GM18858 (cell line): ENCODE data around the gene NKX1-1.
"Not testable (repeated sequence)": the region's sequence is repeated elsewhere in the genome, so short reads cannot be mapped to it uniquely, and the experiment has no call there.

Experiments
- ATAC-seq: cut with Tn5 transposase; IDR thresholded peaks from one replicate; pipeline ENCODE4 v1.9.1; 2021; ENCODE audit not compliant: unreplicated experiment

Gene NKX1-1

GRCh38 chr4:1405636-1406393 lies 427 bp downstream of the NKX1-1 start:
- ATAC-seq: no peak

DNA sequence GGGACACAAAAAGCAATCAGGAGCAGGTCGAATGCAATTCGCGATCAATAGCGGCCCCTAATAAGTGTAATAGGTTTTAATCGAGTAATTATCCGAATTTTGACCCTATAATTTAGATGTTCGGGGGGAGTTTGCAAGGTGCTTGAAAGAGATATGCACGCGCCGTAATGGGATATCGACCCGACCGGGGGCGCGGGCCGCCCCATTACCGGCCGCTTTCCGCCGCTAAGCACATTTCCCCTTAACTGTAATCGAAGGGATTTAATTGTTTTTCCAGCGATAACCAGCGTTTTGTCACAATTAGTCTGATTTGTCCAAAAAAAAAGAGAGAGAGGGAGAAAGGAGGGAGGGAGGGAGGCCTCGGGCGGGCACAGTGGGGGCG lies 997 bp downstream of the NKX1-1 start:
- no peak for ATAC-seq

DNA sequence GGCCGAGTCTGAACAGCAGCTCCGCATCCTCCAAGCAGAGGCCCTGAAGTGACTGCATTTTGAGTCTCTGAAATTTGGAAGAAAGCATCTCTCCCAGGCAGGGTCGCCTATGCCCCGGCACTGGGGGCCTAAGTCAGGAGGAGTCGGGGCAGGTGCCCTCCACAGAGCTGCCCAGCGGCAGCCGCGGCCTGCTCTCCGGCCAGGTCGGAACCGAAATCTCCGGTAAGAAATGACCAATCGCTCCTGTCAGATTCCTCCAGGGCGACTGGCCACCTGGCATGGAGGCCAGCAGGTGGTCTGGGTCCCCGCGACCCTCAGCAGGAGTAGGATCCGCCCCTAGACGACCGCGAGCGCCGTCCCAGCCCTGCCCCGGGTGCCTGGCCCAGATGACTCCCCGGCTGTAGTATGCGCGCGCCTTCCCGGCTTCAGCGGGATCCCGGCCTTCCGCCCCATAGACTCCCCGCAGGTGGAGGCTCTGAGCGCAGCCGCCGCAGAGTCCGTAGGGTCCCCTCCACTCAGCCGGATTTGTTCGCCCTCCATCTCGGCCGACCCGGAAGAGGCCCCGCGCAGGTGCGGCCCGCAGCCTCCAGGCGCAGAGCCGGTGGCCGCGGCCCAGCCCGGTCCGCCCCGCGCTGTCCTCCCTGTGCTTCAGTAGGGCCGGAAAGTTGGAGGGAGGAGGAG lies 1.5 kb downstream of the NKX1-1 start:
- no peak for ATAC-seq

DNA sequence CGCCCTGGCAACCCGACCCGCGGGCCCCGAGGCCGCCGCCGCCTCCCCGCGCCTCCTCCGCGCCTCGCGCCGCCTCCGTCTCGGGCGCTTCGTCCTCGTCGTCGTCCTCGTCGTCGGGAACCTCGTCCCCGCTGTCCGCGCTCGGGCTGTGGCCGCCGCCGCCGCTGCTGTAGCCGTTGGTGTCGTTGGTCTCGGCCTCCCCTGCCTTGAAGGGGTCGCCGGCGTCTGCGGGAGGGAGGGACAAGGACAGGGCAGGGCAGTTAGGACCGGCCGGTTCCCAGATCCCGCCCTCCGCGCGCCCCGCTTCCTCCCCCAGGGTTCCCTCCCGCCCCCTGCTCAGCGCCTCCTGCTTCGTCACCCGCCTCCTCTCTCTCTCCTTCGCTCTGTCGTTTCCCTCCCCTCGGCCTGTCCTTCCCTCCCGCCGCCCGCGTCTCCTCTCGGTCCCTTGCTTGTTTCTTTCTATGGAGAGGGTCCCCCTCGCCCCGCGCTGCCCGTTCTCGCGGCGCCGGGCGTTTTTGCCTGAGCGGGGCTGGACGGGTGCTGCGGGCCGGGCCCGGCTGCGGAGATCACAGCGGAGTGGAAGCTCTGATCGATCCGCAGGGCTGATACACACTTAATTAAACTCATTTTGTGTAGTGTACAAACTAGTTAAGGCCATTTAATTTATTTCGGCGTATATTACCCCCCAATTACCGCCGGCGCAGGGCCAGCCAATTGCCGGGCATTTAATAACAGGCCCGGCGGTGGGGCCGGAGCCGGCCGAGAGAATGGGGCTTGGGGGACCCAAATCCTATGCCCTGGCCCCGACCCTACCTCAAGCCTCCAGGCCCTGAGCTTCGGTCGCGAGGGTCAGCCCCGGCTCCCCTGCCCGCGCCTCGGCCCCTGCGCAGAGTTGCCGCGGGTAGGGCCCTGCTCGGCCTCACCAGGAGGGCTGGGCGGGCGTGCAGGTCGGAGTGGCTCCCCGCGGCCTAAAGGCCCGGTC lies 2.4 kb downstream of the NKX1-1 start:
- no peak for ATAC-seq

- no peak for ATAC-seq
These were observed 3.1 kb downstream of the NKX1-1 start for GRCh38 chr4:1403177-1403583.

DNA sequence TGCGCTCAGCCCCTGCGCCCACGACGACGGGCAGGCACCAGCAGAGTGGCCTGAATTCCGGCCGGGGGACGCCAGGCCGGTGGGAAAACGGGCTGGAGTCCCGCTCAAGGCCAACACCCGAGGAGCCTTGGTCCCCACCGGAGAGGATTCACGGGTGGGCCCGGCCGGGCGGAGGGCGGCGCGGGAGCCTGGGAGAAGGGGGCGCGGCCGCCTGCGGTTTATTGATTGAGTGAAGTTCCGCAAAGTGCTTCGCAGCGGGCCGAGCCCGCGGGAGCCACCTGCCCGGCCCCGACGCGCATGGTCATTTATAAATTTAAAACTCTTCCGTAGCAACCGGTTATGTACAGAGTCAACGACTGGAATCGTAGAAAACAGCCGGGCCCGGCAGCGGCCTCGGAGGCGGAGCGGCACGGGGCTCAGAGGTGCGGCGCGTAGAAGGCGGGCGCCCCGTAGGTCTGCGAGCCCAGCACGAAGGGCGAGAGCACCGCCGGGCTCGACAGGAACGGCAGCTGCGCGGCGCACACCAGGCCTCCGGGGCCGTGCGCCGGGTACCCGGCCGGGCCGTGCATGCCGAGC lies 3.6 kb downstream of the NKX1-1 start:
- no peak for ATAC-seq

- ATAC-seq: no peak
These were observed 4.2 kb downstream of the NKX1-1 start for GRCh38 chr4:1402021-1402515.

DNA sequence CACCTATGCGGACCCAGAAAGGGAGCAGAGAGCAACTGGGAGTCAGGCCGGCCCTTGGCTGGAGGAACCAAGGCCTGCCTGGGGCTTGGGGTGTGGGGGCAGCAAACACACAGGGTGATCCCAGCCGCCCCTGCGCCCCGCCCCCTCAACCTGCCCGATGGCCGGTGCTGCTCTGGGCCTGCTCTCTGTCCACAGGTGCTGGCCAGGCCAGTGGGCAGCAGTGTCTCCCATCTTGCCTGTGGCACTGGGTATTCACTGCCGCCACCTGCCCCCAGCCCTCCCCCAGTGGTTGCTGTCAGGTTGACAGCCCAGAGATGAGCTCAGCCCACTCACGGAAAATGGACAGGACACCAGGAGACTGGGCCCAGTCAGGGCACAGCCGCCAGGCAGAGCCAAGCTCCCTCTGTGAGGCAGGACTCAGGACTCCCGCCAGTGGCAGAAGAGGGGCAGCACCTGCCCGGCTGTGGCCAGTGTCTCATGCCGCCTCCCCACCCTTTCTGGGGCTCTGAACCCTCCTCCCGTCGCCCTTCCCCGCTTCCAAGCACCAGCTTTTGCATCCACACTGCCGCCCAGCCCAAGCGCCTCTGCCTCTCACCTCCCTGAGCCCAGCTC lies 4.7 kb downstream of the NKX1-1 start:
- no peak for ATAC-seq

GRCh38 chr4:1400831-1401408 lies 5.3 kb downstream of the NKX1-1 start:
- ATAC-seq: no peak

DNA sequence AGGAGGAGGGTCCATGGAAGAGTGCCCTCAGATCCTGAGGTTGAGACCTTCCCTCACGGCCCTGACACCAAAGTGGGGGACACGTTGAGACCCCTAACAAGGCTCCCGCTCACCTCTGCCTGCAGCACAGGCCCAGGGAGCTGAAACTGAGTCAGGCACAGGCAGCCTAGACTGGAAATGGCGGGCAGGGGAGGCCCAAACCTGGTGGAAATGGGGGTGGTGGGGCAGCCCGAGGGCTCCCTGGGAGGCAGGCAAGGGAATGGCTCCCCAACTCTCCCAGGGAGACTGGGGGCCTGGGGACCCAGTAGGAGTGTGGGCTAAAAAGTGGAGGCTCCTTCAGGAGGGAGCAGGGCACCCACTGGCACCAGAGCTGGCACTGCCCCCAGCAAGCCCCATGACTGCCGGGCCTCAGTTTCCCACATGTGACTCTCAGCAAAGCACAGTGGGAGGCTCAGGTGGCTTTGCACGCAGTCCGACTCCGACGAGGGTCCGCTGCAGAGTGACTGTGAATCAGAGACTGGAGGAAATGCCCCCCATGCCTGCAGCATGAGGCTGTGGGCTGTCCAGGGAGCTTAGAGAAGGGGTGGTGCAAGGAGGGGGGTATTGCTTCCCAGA lies 5.9 kb downstream of the NKX1-1 start:
- ATAC-seq: no peak

DNA sequence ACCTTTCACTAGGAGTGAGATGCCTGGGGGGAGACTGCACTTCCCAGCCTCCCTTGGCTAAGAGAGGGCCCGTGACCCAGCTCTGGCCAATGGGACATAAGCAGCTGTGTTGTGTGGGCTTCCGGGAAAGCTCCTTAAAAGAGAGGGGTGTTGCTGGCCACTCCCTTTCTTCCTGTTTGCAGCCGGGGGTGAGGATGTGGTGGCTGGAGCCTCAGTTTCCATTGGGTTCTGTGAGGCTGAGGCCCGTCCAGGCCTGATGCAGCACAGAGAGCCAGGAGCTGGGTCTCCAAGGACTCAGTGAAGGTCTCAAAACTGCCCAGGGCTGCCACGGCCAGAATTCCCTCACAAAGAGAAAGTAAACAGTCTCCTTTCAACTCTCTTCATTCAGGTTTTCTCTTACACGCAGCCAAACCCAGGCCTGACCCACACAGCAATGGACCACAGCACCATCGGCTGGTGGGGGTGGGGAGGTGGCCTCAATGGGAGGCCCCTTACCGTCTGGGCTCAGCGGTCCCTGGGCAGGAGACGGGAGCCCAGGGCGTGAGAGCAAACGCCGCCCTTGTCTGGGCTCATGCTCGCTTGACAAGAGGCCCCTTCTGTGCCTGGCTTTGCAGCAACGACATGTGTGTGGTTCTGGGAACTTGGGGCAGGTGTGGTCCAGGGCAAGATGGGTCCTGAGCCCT lies 6.6 kb downstream of the NKX1-1 start:
- no peak for ATAC-seq

DNA sequence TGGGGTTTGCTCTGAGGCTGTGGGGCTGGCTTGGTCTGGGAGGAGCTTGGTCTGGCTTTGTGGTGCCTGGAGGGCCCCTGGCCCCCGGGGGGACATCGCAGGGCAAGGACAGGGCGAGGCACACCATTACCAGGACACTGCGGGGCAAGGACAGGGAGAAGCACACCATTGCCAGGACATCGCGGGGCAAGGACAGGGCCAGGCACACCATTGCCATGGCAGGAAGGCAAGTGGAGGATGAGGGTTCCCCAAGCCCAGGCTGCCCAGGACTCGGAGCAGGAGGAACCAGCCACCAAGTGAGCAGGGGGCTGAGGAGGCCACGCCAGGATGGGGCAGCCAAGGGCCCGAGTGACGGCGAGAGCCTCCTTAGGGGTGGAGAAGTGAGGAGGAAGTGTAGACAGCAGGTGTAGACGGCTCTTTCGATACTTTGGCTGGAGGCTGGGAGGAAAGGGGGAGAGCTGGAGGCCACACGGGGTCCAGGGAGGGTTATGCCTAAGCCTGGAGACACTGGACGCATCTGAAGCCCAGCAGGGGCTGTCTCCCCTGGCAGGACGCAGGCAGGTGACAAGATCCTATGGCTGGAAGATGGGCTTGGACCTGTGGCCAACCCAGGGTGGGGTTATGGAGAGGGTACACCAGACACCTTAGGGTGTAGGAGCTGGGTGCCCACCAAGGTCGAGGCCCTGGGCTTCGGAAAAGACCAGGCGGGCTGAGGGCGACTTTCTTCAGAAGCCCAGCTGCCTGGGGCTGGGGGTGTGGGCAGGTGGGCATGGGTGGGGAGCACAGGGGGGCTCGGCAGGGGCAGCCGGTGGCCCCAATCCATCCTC lies 7.3 kb downstream of the NKX1-1 start:
- no peak for ATAC-seq

DNA sequence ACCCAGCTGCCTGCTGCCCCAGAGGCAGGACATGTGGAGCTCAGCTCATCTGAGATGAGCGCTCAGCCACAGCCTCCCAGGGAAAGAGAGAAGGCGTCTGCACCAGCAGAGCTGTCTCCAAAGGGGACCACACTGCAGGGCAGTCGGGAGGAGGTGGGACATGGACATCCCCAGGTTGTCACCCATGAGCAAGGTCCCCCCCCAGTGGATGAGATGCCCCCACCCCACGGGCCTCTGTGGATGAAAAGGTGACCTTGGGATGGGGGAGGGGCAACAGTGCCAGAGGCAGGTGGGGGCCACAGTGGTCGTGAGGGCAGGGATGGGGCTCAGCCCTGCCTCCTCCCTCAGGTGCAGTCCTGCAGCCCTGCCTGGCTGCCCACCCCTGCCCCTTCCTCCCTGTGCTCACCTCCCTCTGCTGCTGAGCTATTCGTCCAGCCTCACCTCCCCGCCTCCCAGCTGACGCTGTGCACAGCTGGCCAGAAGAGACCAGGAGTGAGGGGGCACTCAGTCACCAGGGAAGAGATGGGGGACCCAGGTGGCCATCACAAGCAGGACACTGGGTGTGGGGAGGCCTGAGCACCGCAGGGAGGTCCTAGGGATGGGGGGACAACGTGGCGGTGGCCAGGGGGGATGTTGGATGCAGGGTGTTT lies 9.3 kb downstream of the NKX1-1 start:
- ATAC-seq: no peak

GRCh38 chr4:1395941-1396805 lies 10.1 kb downstream of the NKX1-1 start:
- no peak for ATAC-seq

GRCh38 chr4:1395389-1395820 lies 10.8 kb downstream of the NKX1-1 start:
- not testable (repeated sequence) for ATAC-seq

DNA sequence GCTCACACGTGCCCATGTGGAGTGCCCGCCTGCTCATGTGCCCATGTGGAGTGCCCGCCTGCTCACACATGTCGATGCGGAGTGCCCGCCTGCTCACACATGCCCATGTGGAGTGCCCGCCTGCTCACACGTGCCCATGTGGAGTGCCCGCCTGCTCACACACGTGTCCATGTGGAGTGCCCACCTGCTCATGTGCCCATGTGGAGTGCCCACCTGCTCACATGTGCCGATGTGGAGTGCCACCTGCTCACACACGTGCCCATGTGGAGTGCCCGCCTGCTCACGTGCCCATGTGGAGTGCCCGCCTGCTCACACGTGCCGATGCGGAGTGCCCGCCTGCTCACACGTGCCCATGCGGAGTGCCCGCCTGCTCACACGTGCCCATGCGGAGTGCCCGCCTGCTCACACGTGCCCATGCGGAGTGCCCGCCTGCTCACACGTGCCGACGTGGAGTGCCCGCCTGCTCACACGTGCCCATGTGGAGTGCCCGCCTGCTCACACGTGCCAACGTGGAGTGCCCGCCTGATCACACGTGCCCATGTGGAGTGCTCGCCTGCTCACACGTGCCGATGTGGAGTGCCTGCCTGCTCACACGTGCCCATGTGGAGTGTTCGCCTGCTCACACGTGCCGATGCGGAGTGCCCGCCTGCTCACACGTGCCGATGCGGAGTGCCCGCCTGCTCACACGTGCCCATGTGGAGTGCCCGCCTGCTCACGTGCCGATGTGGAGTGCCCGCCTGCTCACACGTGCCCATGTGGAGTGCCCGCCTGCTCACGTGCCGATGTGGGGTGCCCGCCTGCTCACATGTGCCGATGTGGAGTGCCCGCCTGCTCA lies 11.5 kb downstream of the NKX1-1 start:
- ATAC-seq: not testable (repeated sequence)
